Epidermal melanocyte (primary cell): Measurements from ENCODE around the gene SDF4.
A peak's percentile ranks its signal among the peaks of the same experiment; 100 is the strongest.
"Not testable (repeated sequence)": the region's sequence is repeated elsewhere in the genome, so short reads cannot be mapped to it uniquely, and the experiment has no call there.

Experiments
- DNase-seq: peaks from one replicate; pipeline ENCODE4 v3.0.0; 2011; ENCODE audit warnings: low spot score; ENCODE audit not compliant: insufficient read length

Gene SDF4

GRCh38 chr1:1199961-1200875 lies 31.6 kb downstream of the SDF4 start:
- no peak for DNase-seq

GRCh38 chr1:1199141-1199960 lies 32.5 kb downstream of the SDF4 start:
- no peak for DNase-seq

GRCh38 chr1:1198423-1199140 lies 33.2 kb downstream of the SDF4 start:
- DNase-seq, result no peak

- DNase-seq, result peak; percentile 2
Observed at GRCh38 chr1:1197551-1198422, 34.0 kb downstream of the SDF4 start.

GRCh38 chr1:1197188-1197500 lies 34.7 kb downstream of the SDF4 start:
- peak; percentile 11 for DNase-seq

- peak; percentile 8 for DNase-seq
Observed at GRCh38 chr1:1196431-1197187, 35.2 kb downstream of the SDF4 start.

- DNase-seq, result not testable (repeated sequence)
Observed at GRCh38 chr1:1195726-1196125, 36.1 kb downstream of the SDF4 start.

GRCh38 chr1:1194723-1195122 lies 37.1 kb downstream of the SDF4 start:
- no peak for DNase-seq

- DNase-seq, result no peak
Observed at GRCh38 chr1:1191734-1192133, 40.1 kb downstream of the SDF4 start.

- DNase-seq, result no peak
Observed at GRCh38 chr1:1189111-1189510, 42.7 kb downstream of the SDF4 start.

GRCh38 chr1:1187938-1188337 lies 43.9 kb downstream of the SDF4 start:
- peak; percentile 16 for DNase-seq

- DNase-seq, result no peak
Observed at GRCh38 chr1:1185101-1185765, 46.6 kb downstream of the SDF4 start.

- peak; percentile 12 for DNase-seq
Observed at GRCh38 chr1:1183833-1184775, 47.7 kb downstream of the SDF4 start.

GRCh38 chr1:1183221-1183747 lies 48.5 kb downstream of the SDF4 start:
- no peak for DNase-seq

GRCh38 chr1:1182491-1183220 lies 49.1 kb downstream of the SDF4 start:
- no peak for DNase-seq

- no peak for DNase-seq
Observed at GRCh38 chr1:1181938-1182410, 49.8 kb downstream of the SDF4 start.
